ENCODE data around the gene ZNF362.

ZNF362 gene

DNA sequence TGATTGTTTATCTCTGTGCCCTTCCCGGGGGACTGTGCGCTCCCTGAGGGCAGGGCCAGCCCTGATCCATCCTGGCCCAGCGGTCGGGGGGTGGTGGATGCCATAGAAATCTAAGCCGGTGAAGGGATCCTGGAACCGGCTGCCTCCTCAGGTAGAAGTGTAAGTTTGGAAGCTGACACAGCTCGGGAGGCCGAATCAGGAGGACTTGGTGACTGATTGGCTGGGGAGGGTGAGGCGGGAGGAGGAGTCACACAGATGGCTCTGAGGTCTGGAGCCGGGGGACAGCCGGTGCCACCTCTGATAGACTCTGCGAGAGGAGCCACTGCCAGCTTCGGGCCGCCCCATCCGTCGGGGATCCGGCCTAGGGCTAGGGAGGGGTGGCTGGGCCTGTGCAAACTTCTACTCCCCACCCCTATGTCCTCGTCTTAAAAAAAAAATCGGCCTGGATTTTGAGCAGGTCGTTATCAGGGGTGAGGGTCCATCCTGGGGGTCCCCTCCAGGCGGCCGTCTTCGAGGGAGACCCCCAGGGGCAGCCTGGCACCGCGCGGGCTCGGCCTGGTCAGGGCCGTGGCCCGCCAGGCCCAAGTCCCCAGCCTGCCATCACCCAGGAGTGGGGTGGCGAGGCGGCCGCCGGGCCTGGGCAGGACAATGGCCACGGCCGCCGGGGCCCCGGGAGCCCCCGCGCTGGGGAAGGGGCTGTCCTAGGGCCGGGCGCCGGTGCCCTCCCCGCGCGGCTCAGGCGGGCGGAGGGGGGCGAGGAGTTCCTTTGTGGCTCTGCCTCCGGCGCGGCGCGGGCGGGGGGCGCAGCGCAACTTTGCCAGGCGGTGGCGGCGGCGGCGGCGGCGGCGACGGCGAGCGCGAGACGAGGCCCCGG is 708 bp upstream of the ZNF362 start:
- DNase-seq (ENCODE audit: insufficient read length, low spot score): no peak
- TF ChIP-seq POLR2A (IDR thresholded peaks at IDR 0.05; ENCODE audit: low read depth, low read length): no peak
- FAIRE-seq: no peak

DNA sequence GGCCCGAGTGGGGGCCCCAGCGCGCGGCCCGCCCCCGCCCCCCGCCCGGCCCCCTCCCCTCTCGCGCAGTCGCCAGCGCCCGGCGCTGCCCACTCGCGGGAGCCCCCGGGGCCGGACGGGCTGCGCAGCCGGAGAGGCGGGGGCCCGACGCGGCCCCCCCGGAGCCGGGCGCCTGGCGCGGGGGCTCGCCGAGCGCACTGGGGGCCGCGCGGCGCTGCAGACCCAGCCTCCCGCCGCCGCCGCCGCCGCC is 146 bp upstream of the ZNF362 start:
- DNase-seq (ENCODE audit: insufficient read length, low spot score) (no peak), FAIRE-seq (no peak)
- no peak for TF ChIP-seq POLR2A (IDR thresholded peaks at IDR 0.05; ENCODE audit: low read depth, low read length)

DNA sequence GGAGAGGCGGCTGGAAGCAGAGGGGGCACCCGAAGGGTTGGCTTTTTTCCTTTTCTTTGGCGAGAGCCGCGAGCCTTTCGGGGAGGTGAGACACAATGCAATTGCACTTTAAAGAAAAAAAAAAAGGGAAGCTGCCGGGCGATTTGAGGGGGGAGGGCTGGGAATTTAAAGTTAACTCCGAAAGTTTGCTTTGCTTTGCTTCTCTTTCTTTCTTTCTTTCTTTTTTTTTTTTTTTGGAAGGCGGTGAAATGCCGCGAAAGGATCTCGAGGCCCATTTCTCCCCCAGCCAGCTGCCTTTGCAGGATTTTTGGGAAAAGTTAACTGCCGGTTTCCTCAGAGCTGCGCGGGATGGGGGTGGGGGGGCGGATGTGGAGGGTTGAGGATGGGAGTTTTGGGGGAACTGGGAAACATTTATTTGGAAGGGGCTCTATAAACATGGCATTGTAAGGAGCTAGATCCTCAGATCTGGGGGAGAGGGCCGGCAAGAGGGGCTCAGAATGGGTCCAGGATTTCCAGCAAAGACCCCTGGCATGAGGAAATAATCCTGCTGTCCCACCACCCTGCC is 997 bp downstream of the ZNF362 start:
- no peak for FAIRE-seq
- peak; percentile 30 for DNase-seq (ENCODE audit: insufficient read length, low spot score)
- TF ChIP-seq POLR2A (IDR thresholded peaks at IDR 0.05; ENCODE audit: low read depth, low read length): no peak

DNA sequence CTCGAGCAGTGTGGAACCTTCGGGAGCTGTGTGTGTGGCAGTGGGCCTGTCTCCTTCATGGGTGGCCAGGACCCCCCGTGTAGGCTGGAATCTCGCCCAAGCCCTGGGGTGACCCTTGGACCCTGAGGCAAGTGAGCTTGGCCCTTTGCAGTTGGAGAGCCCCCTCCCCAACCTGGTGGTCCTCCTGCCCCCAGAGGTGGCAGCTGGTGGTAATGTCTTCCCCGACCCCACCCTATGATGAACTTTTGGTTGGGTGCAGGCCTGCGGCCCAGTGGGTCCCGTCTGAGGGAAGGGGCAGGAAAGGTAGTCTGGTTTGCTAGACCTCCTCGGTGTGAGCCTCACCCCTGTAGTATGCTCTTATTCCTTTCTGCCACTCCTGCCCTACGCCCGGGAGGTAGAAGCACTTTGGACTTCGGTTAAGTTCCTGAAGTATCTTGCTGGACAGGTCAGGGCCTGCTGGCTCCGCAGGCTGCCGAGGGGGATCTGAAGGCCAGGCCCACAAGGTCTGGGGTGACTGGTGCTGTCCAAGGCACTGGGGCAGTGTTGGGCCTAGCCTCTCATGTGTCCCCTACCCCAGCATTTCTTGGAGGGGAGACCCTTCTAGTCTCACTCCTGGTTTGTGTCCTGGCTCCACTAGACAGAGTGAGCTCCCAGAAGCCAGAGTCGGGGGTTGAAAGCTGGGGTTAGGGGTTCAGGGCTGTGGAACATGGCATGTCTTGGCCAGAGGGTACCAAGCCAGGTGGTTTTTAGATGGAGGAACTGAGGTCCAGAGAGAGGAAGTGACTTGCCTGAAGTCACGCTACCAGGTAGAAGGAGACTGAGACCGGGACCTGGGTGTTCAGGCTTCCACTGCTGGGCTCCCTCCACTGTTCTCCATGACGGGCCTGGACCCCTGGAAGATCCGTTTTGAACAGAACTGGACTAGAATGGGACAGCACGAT is 1.8 kb downstream of the ZNF362 start:
- FAIRE-seq (no peak), DNase-seq (ENCODE audit: insufficient read length, low spot score) (no peak)
- TF ChIP-seq POLR2A (IDR thresholded peaks at IDR 0.05; ENCODE audit: low read depth, low read length): no peak

DNA sequence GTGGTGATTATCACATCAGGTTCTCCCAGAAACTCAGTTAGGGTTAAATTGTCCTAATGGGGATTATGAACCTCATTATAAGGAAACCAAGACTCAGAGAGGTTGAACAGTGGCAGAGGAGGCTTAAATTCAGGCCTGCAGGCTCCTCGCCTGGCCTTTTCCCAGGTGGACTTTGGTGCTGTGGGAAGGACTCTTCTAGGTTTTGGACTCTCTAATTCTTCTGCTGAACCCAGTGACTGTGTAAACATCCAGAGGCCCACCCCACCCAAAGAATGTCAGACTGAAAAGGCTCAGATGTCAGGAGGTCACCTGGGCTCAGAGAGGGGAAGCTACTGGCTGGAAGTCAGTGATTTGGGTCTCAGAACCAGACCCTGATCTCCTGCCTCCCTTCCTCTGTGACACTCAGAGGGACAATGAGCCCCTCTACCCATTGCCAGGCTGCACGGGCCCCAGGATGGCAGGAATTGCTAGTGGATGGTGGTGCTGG is 2.5 kb downstream of the ZNF362 start:
- DNase-seq (ENCODE audit: insufficient read length, low spot score) (no peak), FAIRE-seq (no peak)
- no peak for TF ChIP-seq POLR2A (IDR thresholded peaks at IDR 0.05; ENCODE audit: low read depth, low read length)

DNA sequence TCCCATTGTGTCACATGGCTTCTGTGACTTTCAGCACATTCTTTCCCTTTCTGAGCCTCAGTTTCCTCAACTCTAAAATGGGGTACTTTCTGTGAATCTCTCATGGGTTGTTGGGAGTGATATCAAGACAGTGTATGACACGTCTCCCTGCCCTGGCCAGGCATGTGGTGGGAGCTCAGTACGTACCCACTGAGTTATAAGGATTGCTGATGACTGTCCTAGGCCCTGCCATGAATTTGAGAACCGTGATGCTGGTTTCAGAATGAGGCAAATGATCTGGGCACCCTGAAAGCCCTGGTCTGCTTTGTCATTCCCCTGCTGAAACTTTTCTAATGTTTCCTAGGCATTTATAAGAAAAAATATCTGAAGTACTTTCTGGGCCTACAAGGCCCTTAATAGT is 3.6 kb downstream of the ZNF362 start:
- no peak for DNase-seq (ENCODE audit: insufficient read length, low spot score)
- no peak for TF ChIP-seq POLR2A (IDR thresholded peaks at IDR 0.05; ENCODE audit: low read depth, low read length)
- no peak for FAIRE-seq

DNA sequence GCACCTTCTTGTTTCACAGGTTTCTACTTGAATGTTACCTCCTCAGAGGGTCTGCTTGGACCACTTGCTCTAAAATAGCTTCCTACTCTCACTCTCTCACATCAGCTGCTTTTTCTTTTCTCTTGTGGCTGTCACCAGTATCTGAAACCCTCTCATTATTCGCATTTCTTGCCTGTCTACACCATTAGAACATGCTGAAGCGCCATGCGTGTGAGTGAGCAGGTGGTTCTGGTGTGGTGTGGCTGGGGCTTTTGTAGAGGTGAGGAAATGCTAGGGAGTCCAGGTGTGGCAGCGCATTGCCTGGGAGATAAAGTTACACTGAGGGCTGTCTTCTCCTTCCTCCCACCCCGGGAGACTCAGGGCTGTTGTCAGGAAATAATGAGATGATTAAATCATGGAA is 4.1 kb downstream of the ZNF362 start:
- no peak for TF ChIP-seq POLR2A (IDR thresholded peaks at IDR 0.05; ENCODE audit: low read depth, low read length)
- DNase-seq (ENCODE audit: insufficient read length, low spot score) (no peak), FAIRE-seq (no peak)

DNA sequence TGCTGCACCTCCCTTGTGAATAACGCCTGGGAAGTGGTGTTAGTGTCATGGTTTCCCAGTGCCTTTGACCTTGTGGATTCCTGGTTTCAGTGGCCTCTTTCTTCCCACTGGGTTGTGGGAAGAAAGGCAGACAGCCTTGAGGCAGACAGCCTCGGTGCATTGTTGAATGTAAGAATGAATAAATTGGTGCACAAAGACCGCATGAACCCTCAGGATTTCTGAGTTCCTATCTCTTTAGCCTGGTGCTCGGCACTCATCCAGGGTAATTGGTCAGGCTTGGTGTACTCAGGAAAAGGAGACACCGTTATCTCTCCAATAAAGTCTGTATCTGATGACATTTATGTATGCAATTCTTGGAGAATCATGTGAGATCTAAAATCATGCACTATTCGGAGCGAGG is 5.1 kb downstream of the ZNF362 start:
- FAIRE-seq (no peak), DNase-seq (ENCODE audit: insufficient read length, low spot score) (no peak)
- no peak for TF ChIP-seq POLR2A (IDR thresholded peaks at IDR 0.05; ENCODE audit: low read depth, low read length)

DNA sequence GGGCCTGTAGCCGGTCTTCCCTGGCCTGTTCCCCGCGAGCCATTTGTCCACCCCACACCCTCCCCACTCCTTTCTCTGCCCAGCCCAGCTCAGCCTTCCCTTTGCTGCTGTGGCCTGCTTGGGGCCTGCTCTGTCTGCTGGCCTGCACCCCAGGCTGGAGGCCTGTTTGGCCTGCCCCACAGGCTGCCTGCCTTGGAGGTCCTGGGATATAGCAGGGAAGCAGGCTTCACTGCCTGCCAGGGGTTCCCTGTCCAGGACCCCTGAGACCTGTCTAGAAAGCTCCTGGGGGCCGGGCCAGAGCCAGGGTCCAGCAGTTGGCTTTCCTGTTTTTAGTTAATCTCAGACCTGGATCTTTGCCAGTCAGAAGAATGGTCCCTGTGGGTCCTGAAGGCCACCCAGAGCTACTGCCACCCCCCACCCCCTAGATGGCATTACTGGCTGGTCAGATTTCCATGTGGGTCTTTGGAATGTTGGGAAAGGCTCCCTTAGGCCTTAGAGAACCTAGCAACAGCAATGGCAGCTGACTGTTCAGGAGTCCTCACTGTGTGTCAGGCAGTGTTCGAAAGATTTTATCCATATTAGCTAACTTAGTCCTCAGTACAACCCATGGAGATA is 7.7 kb downstream of the ZNF362 start:
- TF ChIP-seq POLR2A (IDR thresholded peaks at IDR 0.05; ENCODE audit: low read depth, low read length): no peak
- DNase-seq (ENCODE audit: insufficient read length, low spot score): no peak
- FAIRE-seq: no peak

DNA sequence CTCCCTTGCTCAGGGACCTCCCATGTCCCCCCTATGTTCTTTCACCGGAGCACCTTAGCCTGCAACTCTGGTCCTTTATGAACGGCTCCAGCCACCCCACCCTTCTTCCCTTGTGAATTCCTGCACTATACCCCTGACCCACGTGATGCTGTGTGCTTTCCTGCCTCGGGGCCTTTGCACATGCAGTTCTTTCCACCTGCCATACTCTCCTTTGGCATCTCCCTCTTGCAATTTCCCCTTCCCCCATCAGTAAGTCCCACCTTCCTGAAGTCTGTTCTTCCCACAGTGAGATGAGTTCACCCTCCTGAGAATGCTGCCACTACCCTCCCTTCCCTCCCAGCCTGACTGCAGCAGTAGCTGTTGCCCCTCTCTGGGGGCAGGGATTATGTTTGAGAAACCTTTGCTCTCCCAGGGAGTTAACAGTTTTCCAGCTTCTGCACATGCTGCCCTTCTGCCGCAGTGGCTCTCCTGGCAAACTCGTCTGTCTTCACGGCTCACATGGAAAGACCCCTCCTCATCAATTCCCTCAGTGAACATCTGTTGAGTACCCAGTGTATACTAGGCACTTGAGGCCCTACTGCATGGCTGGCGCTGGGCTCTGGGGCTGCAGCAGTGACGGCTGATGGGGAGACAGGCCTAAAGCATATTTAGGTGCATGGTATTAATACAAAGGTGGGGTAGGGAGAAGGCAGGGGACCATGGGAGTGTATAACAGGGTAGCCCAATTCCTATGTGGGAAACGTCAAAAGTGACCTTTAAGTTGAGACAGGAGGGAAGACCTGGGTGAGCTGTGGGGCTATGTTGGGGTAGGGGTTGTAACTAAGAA is 9.7 kb downstream of the ZNF362 start:
- no peak for TF ChIP-seq POLR2A (IDR thresholded peaks at IDR 0.05; ENCODE audit: low read depth, low read length)
- FAIRE-seq: no peak

DNA sequence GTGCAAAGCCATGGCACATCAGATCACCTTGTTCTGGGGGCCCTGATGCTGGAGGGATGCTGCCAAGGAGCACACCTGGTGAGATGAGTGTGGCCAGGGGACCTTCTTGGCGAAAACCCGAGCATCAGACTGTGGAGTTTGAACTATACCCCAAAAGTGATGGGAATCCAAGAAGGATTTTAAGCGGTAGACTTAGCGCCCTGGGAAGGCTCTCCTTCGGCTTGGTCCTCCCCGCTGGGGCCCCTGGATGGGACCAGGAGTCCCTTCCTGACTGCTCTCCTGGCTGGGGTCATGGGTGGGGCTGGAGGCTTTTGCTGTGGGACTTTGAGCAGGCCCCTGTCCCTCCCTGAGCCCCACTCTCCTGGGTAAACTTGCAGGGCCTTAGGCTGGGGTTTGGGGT is 10.5 kb downstream of the ZNF362 start:
- FAIRE-seq (no peak), DNase-seq (ENCODE audit: insufficient read length, low spot score) (no peak)
- TF ChIP-seq POLR2A (IDR thresholded peaks at IDR 0.05; ENCODE audit: low read depth, low read length): no peak

More for the DNA sequence above, 9.7 kb downstream of the ZNF362 start:
- no peak for DNase-seq (ENCODE audit: insufficient read length, low spot score)

DNA sequence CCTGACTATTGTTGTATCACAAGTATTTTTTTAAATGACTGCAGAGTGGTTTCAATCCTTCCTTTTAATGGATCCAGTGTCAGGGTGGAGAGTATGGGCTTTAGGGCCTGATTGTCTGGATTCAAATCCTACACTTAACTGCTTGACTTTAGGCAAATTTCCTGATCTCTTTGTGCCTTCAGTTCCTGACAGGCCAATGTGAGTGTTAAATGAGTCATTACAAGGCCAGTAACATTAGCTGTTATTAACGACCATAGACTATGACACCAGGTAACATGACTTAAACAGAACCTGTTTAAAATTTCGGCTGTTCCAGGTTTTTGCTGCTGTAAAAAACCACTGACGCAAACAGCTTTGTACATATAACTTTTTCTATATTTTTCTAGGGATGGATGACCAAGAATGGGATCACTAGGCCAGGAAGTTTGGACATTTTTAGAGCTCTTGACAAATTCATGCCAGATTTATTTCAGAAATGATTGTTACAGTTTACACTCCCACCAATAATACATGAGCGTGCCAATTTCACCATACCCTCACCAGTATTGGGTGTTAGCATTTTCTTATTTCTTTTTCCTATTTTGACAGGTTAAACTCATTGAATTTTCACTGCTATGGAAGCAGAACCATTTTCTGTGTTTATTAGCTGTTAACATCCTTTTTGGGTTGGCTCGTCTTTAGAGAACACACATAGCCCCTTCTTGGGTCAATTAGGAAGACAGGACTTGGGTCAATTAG is 11.3 kb downstream of the ZNF362 start:
- no peak for DNase-seq (ENCODE audit: insufficient read length, low spot score)
- TF ChIP-seq POLR2A (IDR thresholded peaks at IDR 0.05; ENCODE audit: low read depth, low read length): no peak
- no peak for FAIRE-seq
